Astrocyte of the cerebellum (primary cell): ENCODE results near the gene ARL5C.
"Not testable (repeated sequence)": the region's sequence is repeated elsewhere in the genome, so short reads cannot be mapped to it uniquely, and the experiment has no call there.

Experiments used
- DNase-seq: peaks from one replicate; pipeline ENCODE4 v3.0.0-alpha.2; 2011; ENCODE audit warnings: low read depth
- H3K4me3 ChIP-seq: 2 replicates; pipeline ENCODE4 v1.5.1; 2011; ENCODE audit warnings: mild to moderate bottlenecking, low read depth, low read length, moderate library complexity
- CTCF ChIP-seq: IDR thresholded peaks from 2 replicates; pipeline ENCODE4 v1.5.1; 2012; ENCODE audit warnings: low read length, low read depth, moderate library complexity, mild to moderate bottlenecking; ENCODE audit errors: missing control alignments
- in situ Hi-C: cut with HindIII; loops from 2 replicates; pipeline ENCODE4 v1.10.0; 2017; ENCODE audit warnings: low sequenced_read_pairs

The ARL5C gene

GRCh38 chr17:39170109-39170508 is 4.1 kb upstream of the ARL5C start:
- DNase-seq = no peak
- H3K4me3 ChIP-seq = no peak overlapping the region
- no peak for TF ChIP-seq CTCF
- in situ Hi-C loops = no loop called here

GRCh38 chr17:39169518-39169917 is 3.6 kb upstream of the ARL5C start:
- no peak for TF ChIP-seq CTCF
- H3K4me3 ChIP-seq = no peak overlapping the region
- no peak for DNase-seq
- in situ Hi-C loops = loop anchor here (10.0 kb wide), 1 partner anchor 105 kb away; no protein-coding TSS in a partner anchor

GRCh38 chr17:39169101-39169500 is 3.1 kb upstream of the ARL5C start:
- in situ Hi-C loops = loop anchor here (10.0 kb wide), 1 partner anchor 104 kb away; no protein-coding TSS in a partner anchor
- H3K4me3 ChIP-seq = no peak overlapping the region
- no peak for TF ChIP-seq CTCF
- no peak for DNase-seq

GRCh38 chr17:39168503-39168902 is 2.5 kb upstream of the ARL5C start:
- not testable (repeated sequence) for DNase-seq, H3K4me3 ChIP-seq
- in situ Hi-C loops = loop anchor here (10.0 kb wide), 1 partner anchor 104 kb away; no protein-coding TSS in a partner anchor

- in situ Hi-C loops = loop anchor here (10.0 kb wide), 1 partner anchor 103 kb away; no protein-coding TSS in a partner anchor
- H3K4me3 ChIP-seq = no peak overlapping the region
- DNase-seq = no peak
- TF ChIP-seq CTCF = no peak
Measured at GRCh38 chr17:39167476-39167875, 1.5 kb upstream of the ARL5C start.

- in situ Hi-C loops = loop anchor here (10.0 kb wide), 1 partner anchor 102 kb away; no protein-coding TSS in a partner anchor
- DNase-seq = no peak
- H3K4me3 ChIP-seq = no peak overlapping the region
- no peak for TF ChIP-seq CTCF
Measured at GRCh38 chr17:39166437-39167335, 725 bp upstream of the ARL5C start.

- H3K4me3 ChIP-seq = peak overlapping the region; percentile 44
- no peak for DNase-seq
- TF ChIP-seq CTCF = no peak
- in situ Hi-C loops = loop anchor here (10.0 kb wide), 1 partner anchor 101 kb away; no protein-coding TSS in a partner anchor
Measured at GRCh38 chr17:39165178-39165840, 652 bp downstream of the ARL5C start.
